Endodermal cell (in vitro differentiated cells): ENCODE measurements around the gene EFEMP1. TPM values are rescaled to one million over a fixed set of nuclear protein-coding genes. Genes with fewer than 3 reads are reported as not detected.

Experiments
- DNase-seq: peaks from one replicate; pipeline ENCODE4 v3.0.0-alpha.2; 2017
- H3K27ac ChIP-seq: 2 replicates; pipeline ENCODE4 v1.5.1; 2013; ENCODE audit warnings: mild to moderate bottlenecking, low read depth, low read length, moderate library complexity
- H3K27me3 ChIP-seq: 2 replicates; pipeline ENCODE4 v1.6.1; 2013; ENCODE audit warnings: mild to moderate bottlenecking, low read length, moderate library complexity; ENCODE audit not compliant: insufficient read depth, control insufficient read depth, poor library complexity, severe bottlenecking
- H3K36me3 ChIP-seq: 2 replicates; pipeline ENCODE4 v1.7.0; 2013; ENCODE audit warnings: mild to moderate bottlenecking, low read length, moderate library complexity; ENCODE audit not compliant: control insufficient read depth, insufficient read depth
- H3K4me1 ChIP-seq: one replicate; pipeline ENCODE4 v1.7.0; 2013; ENCODE audit warnings: low read length; ENCODE audit not compliant: control insufficient read depth, insufficient read depth
- H3K4me3 ChIP-seq: 2 replicates; pipeline ENCODE4 v1.5.1; 2013; ENCODE audit warnings: mild to moderate bottlenecking, low read length, moderate library complexity
- H3K9ac ChIP-seq: 2 replicates; pipeline ENCODE4 v1.6.1; 2013; ENCODE audit warnings: mild to moderate bottlenecking, low read length, moderate library complexity; ENCODE audit not compliant: poor library complexity, severe bottlenecking; ENCODE audit errors: extremely low read depth
- H3K9me3 ChIP-seq: 2 replicates; pipeline ENCODE4 v1.6.1; 2013; ENCODE audit warnings: mild to moderate bottlenecking, low read length, moderate library complexity; ENCODE audit not compliant: control insufficient read depth
- H3K27ac Mint-ChIP-seq: 2 replicates; pipeline ENCODE4 v1.8.0; 2020; ENCODE audit warnings: mixed read lengths
- H3K27me3 Mint-ChIP-seq: 2 replicates; pipeline ENCODE4 v1.8.0; 2021; ENCODE audit warnings: mild to moderate bottlenecking, mixed read lengths; ENCODE audit not compliant: insufficient read depth
- H3K36me3 Mint-ChIP-seq: 2 replicates; pipeline ENCODE4 v1.8.0; 2020; ENCODE audit warnings: low read depth, mixed read lengths
- H3K4me1 Mint-ChIP-seq: 2 replicates; pipeline ENCODE4 v1.8.0; 2020; ENCODE audit warnings: mixed read lengths
- H3K4me3 Mint-ChIP-seq: 2 replicates; pipeline ENCODE4 v1.8.0; 2020; ENCODE audit warnings: mild to moderate bottlenecking, moderate library complexity, mixed read lengths
- H3K9me3 Mint-ChIP-seq: 2 replicates; pipeline ENCODE4 v1.8.0; 2020; ENCODE audit warnings: mild to moderate bottlenecking, mixed read lengths
- WGBS, 2 experiments: methylation state at CpG; one replicate each; pipeline versions ENCODE4 v1.1.5 to v1.1.7; 2013; ENCODE audit warnings: missing lambda C conversion rate in 2 of 2, mixed read lengths in 1 of 2; ENCODE audit not compliant: insufficient coverage in 1 of 2, insufficient read length in 1 of 2; 5-methylcytosine and 5-hydroxymethylcytosine counted together
- total RNA-seq, 2 donors: library from RNA; stranded (reverse); fragmentation: NEBNext Ultra II Directional in 1 of 2; extraction: Animal tissue kit (Norgen Biotek cat#: 25700) in 1 of 2; gene quantifications; 2 replicates in 1 of 2; 3 replicates in 1 of 2; pipeline ENCODE4 v1.2.1, GENCODE V29; 2021
- TF ChIP-seq, protein P1 (sequence below): fragments of 200-600 bp; sonication (generic); conservative IDR thresholded peaks from 2 replicates; pipeline ENCODE4 v1.5.0; 2021; ENCODE audit warnings: antibody characterized with exemption, mild to moderate bottlenecking

EFEMP1 gene
- total RNA-seq, 2 donors from 2014 or later, result 2.6 to 3.3 TPM

DNA sequence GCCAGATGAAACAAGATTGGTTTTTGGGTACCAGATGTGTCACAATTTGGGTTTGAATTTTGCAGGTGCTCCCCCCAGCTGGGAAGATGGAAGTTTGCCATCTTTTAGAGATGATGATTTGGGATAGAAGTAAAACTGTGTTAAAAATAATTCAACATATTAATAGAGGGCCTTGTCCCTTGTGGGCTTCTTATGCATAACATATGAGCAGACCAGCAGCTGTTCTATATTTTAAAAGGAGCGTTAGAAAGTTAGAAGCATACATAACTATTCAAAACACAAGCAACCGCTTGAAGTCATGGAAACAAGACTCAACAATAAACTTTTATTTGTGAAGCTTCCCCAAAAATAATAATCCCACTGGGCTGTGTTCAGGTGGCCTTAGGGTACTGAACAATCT, 62.8 kb downstream of the EFEMP1 start:
- TF ChIP-seq, protein P1, sequence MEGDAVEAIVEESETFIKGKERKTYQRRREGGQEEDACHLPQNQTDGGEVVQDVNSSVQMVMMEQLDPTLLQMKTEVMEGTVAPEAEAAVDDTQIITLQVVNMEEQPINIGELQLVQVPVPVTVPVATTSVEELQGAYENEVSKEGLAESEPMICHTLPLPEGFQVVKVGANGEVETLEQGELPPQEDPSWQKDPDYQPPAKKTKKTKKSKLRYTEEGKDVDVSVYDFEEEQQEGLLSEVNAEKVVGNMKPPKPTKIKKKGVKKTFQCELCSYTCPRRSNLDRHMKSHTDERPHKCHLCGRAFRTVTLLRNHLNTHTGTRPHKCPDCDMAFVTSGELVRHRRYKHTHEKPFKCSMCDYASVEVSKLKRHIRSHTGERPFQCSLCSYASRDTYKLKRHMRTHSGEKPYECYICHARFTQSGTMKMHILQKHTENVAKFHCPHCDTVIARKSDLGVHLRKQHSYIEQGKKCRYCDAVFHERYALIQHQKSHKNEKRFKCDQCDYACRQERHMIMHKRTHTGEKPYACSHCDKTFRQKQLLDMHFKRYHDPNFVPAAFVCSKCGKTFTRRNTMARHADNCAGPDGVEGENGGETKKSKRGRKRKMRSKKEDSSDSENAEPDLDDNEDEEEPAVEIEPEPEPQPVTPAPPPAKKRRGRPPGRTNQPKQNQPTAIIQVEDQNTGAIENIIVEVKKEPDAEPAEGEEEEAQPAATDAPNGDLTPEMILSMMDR, result no peak
- Histone ChIP-seq H3K9me3 (no peaks in the 10 kb centered on the region), H3K4me3 (no peak overlapping the region), H3K27me3 (no peaks in the 10 kb centered on the region), H3K27ac (no peak overlapping the region), H3K4me1 (no peaks in the 10 kb centered on the region), H3K36me3 (no peaks in the 10 kb centered on the region), H3K9ac (no peak overlapping the region)
- H3K27ac Mint-ChIP-seq, result no peak overlapping the region
- 71 to 90% methylated on average over 2 of the region's 2 CpGs for WGBS, 2 experiments
- DNase-seq, result no peak
- no peaks in the 10 kb centered on the region for H3K27me3 Mint-ChIP-seq
- no peak overlapping the region for H3K4me3 Mint-ChIP-seq
- H3K4me1 Mint-ChIP-seq, result no peaks in the 10 kb centered on the region
- no peaks in the 10 kb centered on the region for H3K36me3 Mint-ChIP-seq
- no peaks in the 10 kb centered on the region for H3K9me3 Mint-ChIP-seq

DNA sequence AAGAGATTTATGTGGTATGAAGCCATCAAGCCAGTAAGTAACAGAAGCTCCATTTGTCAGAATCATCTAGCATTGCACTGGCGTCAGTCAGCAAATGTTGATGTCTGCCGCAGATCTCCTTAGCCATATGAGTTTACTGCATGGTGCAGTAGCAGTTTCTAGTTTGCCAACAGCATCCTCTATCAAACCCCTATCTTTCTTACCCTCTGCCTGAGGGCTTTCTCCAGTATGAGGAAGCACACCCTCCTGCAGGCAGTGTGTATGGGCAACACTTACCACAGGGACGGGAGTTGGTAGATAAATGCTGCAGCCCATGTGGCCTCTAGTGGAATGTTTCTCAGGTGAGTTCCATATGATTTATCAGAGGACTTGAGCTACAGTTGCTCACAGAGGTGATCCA, 63.7 kb downstream of the EFEMP1 start:
- TF ChIP-seq, protein P1, result no peak
- H3K4me3 Mint-ChIP-seq, result no peak overlapping the region
- Histone ChIP-seq H3K27ac (no peak overlapping the region), H3K9me3 (no peaks in the 10 kb centered on the region), H3K27me3 (no peaks in the 10 kb centered on the region), H3K4me3 (no peak overlapping the region), H3K9ac (no peak overlapping the region), H3K4me1 (no peaks in the 10 kb centered on the region), H3K36me3 (no peaks in the 10 kb centered on the region)
- no peaks in the 10 kb centered on the region for H3K36me3 Mint-ChIP-seq
- H3K9me3 Mint-ChIP-seq, result no peaks in the 10 kb centered on the region
- no peaks in the 10 kb centered on the region for H3K27me3 Mint-ChIP-seq
- 95 to 100% methylated on average over 2 to 3 of the region's 3 CpGs for WGBS, 2 experiments
- no peaks in the 10 kb centered on the region for H3K4me1 Mint-ChIP-seq
- no peak for DNase-seq
- no peak overlapping the region for H3K27ac Mint-ChIP-seq

DNA sequence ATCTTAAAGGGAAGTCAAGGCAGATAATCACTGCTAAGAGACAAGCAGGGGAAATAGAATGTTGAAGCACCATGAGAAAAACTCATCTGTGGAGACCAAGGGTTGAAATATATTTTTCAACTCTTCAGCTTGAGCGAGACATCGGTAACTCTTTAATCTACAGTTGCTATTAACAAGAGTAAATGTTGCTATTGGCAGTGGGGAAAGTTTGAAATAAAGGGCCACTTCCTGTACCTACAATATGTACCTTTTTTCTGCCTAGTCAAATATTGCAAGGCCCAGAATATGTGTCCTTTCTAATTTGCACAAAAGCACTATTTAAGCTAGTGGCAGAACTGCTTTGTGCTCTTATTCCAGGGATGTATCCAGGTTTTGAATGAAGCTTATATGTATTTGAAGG, 65.8 kb downstream of the EFEMP1 start:
- Mint-ChIP-seq H3K9me3 (no peaks in the 10 kb centered on the region), H3K27ac (no peak overlapping the region), H3K4me1 (no peaks in the 10 kb centered on the region), H3K36me3 (no peaks in the 10 kb centered on the region), H3K4me3 (no peak overlapping the region), H3K27me3 (no peaks in the 10 kb centered on the region)
- no peak for DNase-seq
- Histone ChIP-seq H3K9me3 (no peaks in the 10 kb centered on the region), H3K9ac (no peak overlapping the region), H3K4me3 (no peak overlapping the region), H3K4me1 (no peaks in the 10 kb centered on the region), H3K27me3 (no peaks in the 10 kb centered on the region), H3K36me3 (no peaks in the 10 kb centered on the region), H3K27ac (no peak overlapping the region)
- TF ChIP-seq, protein P1, result no peak
- 91% methylated on average over 2 of the region's 2 CpGs; no CpG with 5 or more reads in 1 of the 2 experiments for WGBS, 2 experiments
